CD4-positive, alpha-beta T cell treated with Interleukin-2 at 100 ng/mL for 4 hours (primary cell): ENCODE measurements around the gene IL31RA.
"Not testable (repeated sequence)": the region's sequence is repeated elsewhere in the genome, so short reads cannot be mapped to it uniquely, and the experiment has no call there.

ENCODE experiments used
- DNase-seq: peaks from one replicate; pipeline ENCODE4 v3.0.0-alpha.2; 2020; ENCODE audit warnings: low spot score

IL31RA gene

GRCh38 chr5:55850839-55851674, at the start of gene IL31RA:
Gene IL31RA, plus strand, starts transcription at chr5:55851357. Its CDS starts 214 bp downstream, at chr5:55851571.
- DNase-seq: no peak

GRCh38 chr5:55808814-55809213, 42.3 kb upstream of the IL31RA start:
- not testable (repeated sequence) for DNase-seq

- not testable (repeated sequence) for DNase-seq
These were observed 35.2 kb upstream of the IL31RA start for GRCh38 chr5:55815939-55816338.

GRCh38 chr5:55816342-55816741, 34.8 kb upstream of the IL31RA start:
- DNase-seq: no peak

GRCh38 chr5:55817030-55817429, 34.1 kb upstream of the IL31RA start:
- no peak for DNase-seq

- no peak for DNase-seq
These were observed 30.7 kb upstream of the IL31RA start for GRCh38 chr5:55820488-55820887.

- DNase-seq: no peak
These were observed 29.2 kb upstream of the IL31RA start for GRCh38 chr5:55821731-55822512.

- no peak for DNase-seq
These were observed 27.9 kb upstream of the IL31RA start for GRCh38 chr5:55823151-55823796.

- no peak for DNase-seq
These were observed 21.2 kb upstream of the IL31RA start for GRCh38 chr5:55829956-55830355.

- no peak for DNase-seq
These were observed 18.7 kb upstream of the IL31RA start for GRCh38 chr5:55832446-55832845.

- DNase-seq: no peak
These were observed 15.0 kb upstream of the IL31RA start for GRCh38 chr5:55836191-55836590.

- no peak for DNase-seq
These were observed 9.2 kb upstream of the IL31RA start for GRCh38 chr5:55841976-55842375.

GRCh38 chr5:55847837-55848236, 3.3 kb upstream of the IL31RA start:
- DNase-seq: no peak

- no peak for DNase-seq
These were observed 2.4 kb upstream of the IL31RA start for GRCh38 chr5:55848783-55849182.

- DNase-seq: no peak
These were observed 470 bp downstream of the IL31RA start for GRCh38 chr5:55851675-55851979.

GRCh38 chr5:55852503-55852902, 1.3 kb downstream of the IL31RA start:
- no peak for DNase-seq

GRCh38 chr5:55853041-55853670, 2.0 kb downstream of the IL31RA start:
- DNase-seq: no peak

- DNase-seq: no peak
These were observed 2.7 kb downstream of the IL31RA start for GRCh38 chr5:55853818-55854217.

GRCh38 chr5:55855509-55855908, 4.4 kb downstream of the IL31RA start:
- DNase-seq: no peak

- peak; percentile 30 for DNase-seq
These were observed 5.5 kb downstream of the IL31RA start for GRCh38 chr5:55856516-55857246.

GRCh38 chr5:55857247-55857640, 6.1 kb downstream of the IL31RA start:
- DNase-seq: no peak

- DNase-seq: no peak
These were observed 6.9 kb downstream of the IL31RA start for GRCh38 chr5:55858104-55858503.
